NCI-H128 (cell line): ENCODE data around the gene LNP1.
A peak's percentile ranks its signal among the peaks of the same experiment; 100 is the strongest.
"Not testable (repeated sequence)": the region's sequence is repeated elsewhere in the genome, so short reads cannot be mapped to it uniquely, and the experiment has no call there.

ENCODE experiments used
- DNase-seq: peaks from one replicate; lab custom pipeline; 2025; ENCODE audit not compliant: unreplicated experiment; lab: John Stamatoyannopoulos, UW

LNP1 gene

GRCh38 chr3:100427699-100428098 is 26.4 kb downstream of the LNP1 start:
- DNase-seq, result no peak

- DNase-seq, result no peak
Measured at GRCh38 chr3:100429187-100429716, 27.9 kb downstream of the LNP1 start.

GRCh38 chr3:100436951-100437350 is 35.6 kb downstream of the LNP1 start:
- no peak for DNase-seq

GRCh38 chr3:100437721-100438622 is 36.6 kb downstream of the LNP1 start:
- DNase-seq, result no peak

GRCh38 chr3:100438623-100438974 is 37.3 kb downstream of the LNP1 start:
- DNase-seq, result no peak

GRCh38 chr3:100440895-100441294 is 39.6 kb downstream of the LNP1 start:
- DNase-seq, result no peak

GRCh38 chr3:100443690-100444089 is 42.4 kb downstream of the LNP1 start:
- DNase-seq, result no peak

GRCh38 chr3:100447067-100447466 is 45.7 kb downstream of the LNP1 start:
- DNase-seq, result not testable (repeated sequence)

- no peak for DNase-seq
Measured at GRCh38 chr3:100448079-100448478, 46.7 kb downstream of the LNP1 start.

- DNase-seq, result no peak
Measured at GRCh38 chr3:100449214-100449613, 47.9 kb downstream of the LNP1 start.

- no peak for DNase-seq
Measured at GRCh38 chr3:100454677-100455076, 53.3 kb downstream of the LNP1 start.

- DNase-seq, result no peak
Measured at GRCh38 chr3:100455841-100456550, 54.7 kb downstream of the LNP1 start.

- DNase-seq, result no peak
Measured at GRCh38 chr3:100456745-100457144, 55.4 kb downstream of the LNP1 start.

GRCh38 chr3:100457811-100458210 is 56.5 kb downstream of the LNP1 start:
- DNase-seq, result no peak

GRCh38 chr3:100458814-100459213 is 57.5 kb downstream of the LNP1 start:
- DNase-seq, result no peak

GRCh38 chr3:100463002-100463401 is 61.7 kb downstream of the LNP1 start:
- peak; percentile 4 for DNase-seq

- DNase-seq, result no peak
Measured at GRCh38 chr3:100463646-100464155, 62.4 kb downstream of the LNP1 start.

GRCh38 chr3:100465892-100466777 is 64.8 kb downstream of the LNP1 start:
- DNase-seq, result no peak

- DNase-seq, result no peak
Measured at GRCh38 chr3:100467133-100467532, 65.8 kb downstream of the LNP1 start.

GRCh38 chr3:100468676-100469075 is 67.3 kb downstream of the LNP1 start:
- DNase-seq, result no peak

- no peak for DNase-seq
Measured at GRCh38 chr3:100470951-100471350, 69.6 kb downstream of the LNP1 start.
